IPS-20b (cell line): ENCODE data around the gene WWOX.

Experiments used
- H3K27ac ChIP-seq: one replicate; pipeline ENCODE4 v1.5.1; 2013; ENCODE audit warnings: low read length
- H3K27me3 ChIP-seq: 2 replicates; pipeline ENCODE4 v1.6.1; 2013; ENCODE audit warnings: mild to moderate bottlenecking, low read length, inconsistent platforms; ENCODE audit not compliant: insufficient read depth
- H3K36me3 ChIP-seq: 2 replicates; pipeline ENCODE4 v1.6.1; 2013; ENCODE audit warnings: low read depth, mild to moderate bottlenecking, inconsistent platforms, low read length, moderate library complexity; ENCODE audit not compliant: insufficient read depth
- H3K4me1 ChIP-seq: 2 replicates; pipeline ENCODE4 v1.6.1; 2013; ENCODE audit warnings: mild to moderate bottlenecking, control low read depth, inconsistent platforms, low read length, moderate library complexity; ENCODE audit not compliant: insufficient read depth
- H3K4me3 ChIP-seq: 2 replicates; pipeline ENCODE4 v1.5.1; 2013; ENCODE audit warnings: mild to moderate bottlenecking, low read length, inconsistent platforms
- H3K9ac ChIP-seq: 2 replicates; pipeline ENCODE4 v1.6.1; 2013; ENCODE audit warnings: low read depth, mild to moderate bottlenecking, inconsistent platforms, low read length, moderate library complexity
- H3K9me3 ChIP-seq: 2 replicates; pipeline ENCODE4 v1.6.1; 2013; ENCODE audit warnings: mild to moderate bottlenecking, low read depth, low read length, inconsistent platforms; ENCODE audit not compliant: insufficient read depth

WWOX gene

DNA sequence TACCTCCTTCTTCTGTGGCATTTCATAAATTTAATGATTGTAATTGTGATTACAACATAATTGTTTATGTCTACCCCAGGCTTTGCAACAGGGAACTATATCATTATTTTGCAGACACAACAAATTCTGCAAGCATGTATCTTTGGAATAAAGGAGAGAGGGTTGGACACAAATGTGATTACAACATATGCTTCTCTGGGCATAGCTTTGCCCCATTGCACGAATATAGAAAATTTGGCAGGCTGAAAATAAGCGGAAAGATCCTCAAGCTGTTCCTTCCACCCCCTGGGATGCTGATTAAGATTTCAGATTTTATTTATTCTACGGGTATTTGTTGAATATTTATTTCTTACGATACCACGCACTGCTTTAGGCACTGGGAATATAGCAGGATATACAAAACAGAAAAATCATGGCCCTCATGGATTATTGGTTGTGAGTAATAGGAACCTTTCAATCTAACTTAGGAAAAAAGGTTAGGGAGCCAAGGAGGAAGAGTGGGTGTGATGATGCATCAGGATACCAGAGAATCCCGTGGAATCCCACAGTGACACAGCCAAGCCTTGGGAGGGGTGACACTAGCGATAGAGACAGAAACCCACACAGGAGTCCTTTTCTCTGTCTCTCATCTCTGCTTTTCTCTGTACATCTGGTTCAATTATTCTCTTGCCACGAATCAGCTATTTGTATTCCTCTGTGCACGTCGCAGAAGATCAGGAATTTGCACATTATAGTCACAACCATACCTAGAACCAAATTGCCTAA, 980.4 kb downstream of the WWOX start:
- H3K9me3 ChIP-seq: no peaks in the 10 kb centered on the region
- peaks cover 11% of the 10 kb centered on the region; the same call in 1 of the 2 replicates for H3K4me1 ChIP-seq
- no peak overlapping the region for H3K9ac ChIP-seq
- no peak overlapping the region for H3K4me3 ChIP-seq
- H3K27ac ChIP-seq: no peak overlapping the region
- H3K27me3 ChIP-seq: no peaks in the 10 kb centered on the region
- H3K36me3 ChIP-seq: no peaks in the 10 kb centered on the region

DNA sequence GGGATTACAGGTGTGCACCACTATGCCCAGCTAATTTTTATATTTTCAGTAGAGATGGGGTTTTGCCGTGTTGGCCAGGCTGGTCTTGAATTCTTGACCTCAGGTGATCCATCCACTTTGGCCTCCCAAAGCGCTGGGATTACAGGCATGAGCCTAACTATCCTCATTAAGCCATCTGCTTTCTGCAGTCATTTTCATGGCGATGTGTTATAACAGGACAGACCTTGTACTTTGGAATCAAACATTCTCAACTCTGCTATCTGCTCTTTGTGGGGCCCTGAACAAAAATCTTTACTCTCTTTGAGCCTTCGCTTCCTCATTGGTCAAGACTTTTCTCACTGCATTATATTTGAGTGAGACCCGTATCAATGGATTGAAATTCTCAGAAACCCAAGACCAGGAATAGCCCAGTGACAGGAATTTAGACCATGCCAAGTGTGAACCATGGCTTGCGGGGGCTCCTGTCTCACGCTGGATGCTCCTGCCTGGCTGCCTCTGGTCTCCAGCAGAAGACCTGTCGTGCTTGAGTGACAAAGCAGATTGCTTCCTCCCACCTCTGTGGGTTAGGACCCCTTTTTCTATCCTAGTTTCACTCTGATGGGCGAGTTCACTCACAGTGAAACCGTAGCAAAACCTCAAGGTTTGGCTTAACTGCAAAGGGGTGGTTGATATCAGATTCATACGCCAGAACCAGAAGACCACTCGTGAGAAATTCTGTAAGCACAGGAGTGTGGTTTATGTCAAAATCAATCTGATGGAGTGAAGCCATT, 982.0 kb downstream of the WWOX start:
- Histone ChIP-seq H3K9ac (no peak overlapping the region), H3K27ac (no peak overlapping the region), H3K27me3 (no peaks in the 10 kb centered on the region), H3K36me3 (no peaks in the 10 kb centered on the region), H3K4me3 (no peak overlapping the region), H3K9me3 (no peaks in the 10 kb centered on the region), H3K4me1 (0 out of 2 replicates have a peak, but pooled peaks cover 4% of the 10 kb centered on the region)

- no peaks in the 10 kb centered on the region for H3K27me3 ChIP-seq
- no peak overlapping the region for H3K27ac ChIP-seq
- no peaks in the 10 kb centered on the region for H3K9me3 ChIP-seq
- H3K9ac ChIP-seq: no peak overlapping the region
- H3K4me1 ChIP-seq: no peaks in the 10 kb centered on the region
- no peaks in the 10 kb centered on the region for H3K36me3 ChIP-seq
- H3K4me3 ChIP-seq: no peak overlapping the region
Observed at GRCh38 chr16:79082970-79083369, 983.5 kb downstream of the WWOX start.

- Histone ChIP-seq H3K4me3 (no peak overlapping the region), H3K4me1 (no peaks in the 10 kb centered on the region), H3K36me3 (no peaks in the 10 kb centered on the region), H3K9ac (no peak overlapping the region), H3K27ac (no peak overlapping the region), H3K27me3 (no peaks in the 10 kb centered on the region), H3K9me3 (no peaks in the 10 kb centered on the region)
Observed at GRCh38 chr16:79083508-79084299, 984.2 kb downstream of the WWOX start.

GRCh38 chr16:79088971-79089370, 989.5 kb downstream of the WWOX start:
- no peaks in the 10 kb centered on the region for H3K27me3 ChIP-seq
- no peaks in the 10 kb centered on the region for H3K36me3 ChIP-seq
- no peak overlapping the region for H3K27ac ChIP-seq
- H3K9me3 ChIP-seq: no peaks in the 10 kb centered on the region
- no peaks in the 10 kb centered on the region for H3K4me1 ChIP-seq
- H3K4me3 ChIP-seq: no peak overlapping the region
- no peak overlapping the region for H3K9ac ChIP-seq

- H3K36me3 ChIP-seq: no peaks in the 10 kb centered on the region
- H3K4me3 ChIP-seq: no peak overlapping the region
- no peaks in the 10 kb centered on the region for H3K27me3 ChIP-seq
- no peak overlapping the region for H3K9ac ChIP-seq
- no peaks in the 10 kb centered on the region for H3K9me3 ChIP-seq
- no peak overlapping the region for H3K27ac ChIP-seq
- H3K4me1 ChIP-seq: no peaks in the 10 kb centered on the region
Observed at GRCh38 chr16:79089735-79090284, 990.4 kb downstream of the WWOX start.

DNA sequence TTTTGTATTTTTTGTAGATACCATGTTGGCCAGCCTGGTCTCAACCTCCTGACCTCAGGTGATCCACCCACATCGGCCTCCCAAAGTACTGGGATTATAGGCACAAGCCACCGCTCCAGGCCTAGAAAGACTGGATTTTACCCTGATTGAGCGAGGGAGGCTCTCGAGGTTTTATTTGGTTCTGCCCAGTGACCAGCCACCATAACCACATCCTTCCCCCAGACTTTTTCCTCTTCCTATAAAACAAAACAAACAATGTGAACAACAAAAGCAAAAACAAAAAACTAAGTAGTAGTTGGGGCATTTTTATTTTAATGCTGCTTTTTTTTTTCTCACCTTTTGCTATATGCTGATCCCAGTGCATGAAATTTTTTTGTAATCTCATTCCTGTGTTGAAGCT, 991.5 kb downstream of the WWOX start:
- Histone ChIP-seq H3K4me1 (peaks cover 2% of the 10 kb centered on the region; the same call in 1 of the 2 replicates), H3K27me3 (no peaks in the 10 kb centered on the region), H3K4me3 (no peak overlapping the region), H3K9me3 (no peaks in the 10 kb centered on the region), H3K9ac (no peak overlapping the region), H3K27ac (no peak overlapping the region), H3K36me3 (no peaks in the 10 kb centered on the region)

DNA sequence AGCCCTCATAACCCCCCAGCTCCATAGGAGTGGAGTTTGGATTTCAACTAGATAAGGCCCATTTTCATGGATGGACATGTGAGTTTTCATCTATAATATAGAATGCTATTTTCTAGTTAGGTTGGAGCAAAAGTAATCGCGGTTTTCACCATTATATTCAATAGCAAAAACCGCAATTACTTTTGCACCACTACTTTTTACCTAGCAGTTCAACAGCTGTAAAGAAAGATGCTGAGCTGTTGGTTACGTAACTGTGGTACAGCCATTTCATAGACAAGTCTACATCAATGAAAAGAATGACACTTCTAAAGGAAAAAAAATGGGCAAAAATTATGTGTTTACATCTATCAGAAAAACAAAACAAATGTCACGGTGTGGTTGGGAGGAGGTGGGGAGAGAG, 993.4 kb downstream of the WWOX start:
- H3K27ac ChIP-seq: no peak overlapping the region
- H3K4me1 ChIP-seq: peaks cover 17% of the 10 kb centered on the region; the same call in 1 of the 2 replicates
- no peak overlapping the region for H3K4me3 ChIP-seq
- H3K36me3 ChIP-seq: no peaks in the 10 kb centered on the region
- H3K9ac ChIP-seq: no peak overlapping the region
- H3K27me3 ChIP-seq: no peaks in the 10 kb centered on the region
- H3K9me3 ChIP-seq: no peaks in the 10 kb centered on the region

DNA sequence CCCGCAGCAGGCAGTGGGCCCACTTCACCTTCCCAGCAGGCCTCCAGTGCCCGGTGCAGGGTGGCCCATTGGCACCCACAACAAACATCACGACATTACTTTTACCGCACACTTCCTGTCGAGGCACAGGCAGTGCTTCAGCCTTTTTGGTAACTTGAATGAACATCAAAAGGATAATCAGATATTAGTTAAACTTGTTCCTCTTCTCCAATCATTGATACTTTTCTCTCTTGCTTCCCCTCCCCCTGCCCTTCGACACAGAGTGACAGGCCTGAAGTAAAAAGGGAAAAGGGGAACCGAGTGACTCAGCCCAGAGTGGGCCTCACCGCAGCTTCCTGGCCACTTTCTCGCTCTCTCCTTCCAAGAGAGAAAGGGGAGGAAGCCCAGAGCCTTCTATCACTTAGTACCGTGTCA, 994.1 kb downstream of the WWOX start:
- no peaks in the 10 kb centered on the region for H3K27me3 ChIP-seq
- H3K4me1 ChIP-seq: peaks cover 21% of the 10 kb centered on the region; the same call in 1 of the 2 replicates
- no peaks in the 10 kb centered on the region for H3K36me3 ChIP-seq
- H3K27ac ChIP-seq: no peak overlapping the region
- no peak overlapping the region for H3K4me3 ChIP-seq
- no peak overlapping the region for H3K9ac ChIP-seq
- H3K9me3 ChIP-seq: no peaks in the 10 kb centered on the region

GRCh38 chr16:79096246-79096645, 996.8 kb downstream of the WWOX start:
- no peaks in the 10 kb centered on the region for H3K27me3 ChIP-seq
- peaks cover 21% of the 10 kb centered on the region; the same call in 1 of the 2 replicates for H3K4me1 ChIP-seq
- no peaks in the 10 kb centered on the region for H3K36me3 ChIP-seq
- H3K4me3 ChIP-seq: no peak overlapping the region
- no peak overlapping the region for H3K9ac ChIP-seq
- no peaks in the 10 kb centered on the region for H3K9me3 ChIP-seq
- H3K27ac ChIP-seq: no peak overlapping the region

- peaks cover 21% of the 10 kb centered on the region; the same call in 1 of the 2 replicates for H3K4me1 ChIP-seq
- H3K27me3 ChIP-seq: no peaks in the 10 kb centered on the region
- H3K36me3 ChIP-seq: no peaks in the 10 kb centered on the region
- H3K4me3 ChIP-seq: no peak overlapping the region
- no peak overlapping the region for H3K27ac ChIP-seq
- H3K9me3 ChIP-seq: no peaks in the 10 kb centered on the region
- H3K9ac ChIP-seq: no peak overlapping the region
Observed at GRCh38 chr16:79097166-79097565, 997.7 kb downstream of the WWOX start.
